Measurements from ENCODE around the gene NAP1L5.

GRCh38 chr4:88705805-88706492 lies 8.3 kb upstream of the NAP1L5 start:
- TF ChIP-seq CTCF (IDR thresholded peaks at IDR 0.05): no peak
- TF ChIP-seq POLR2A (IDR thresholded peaks at IDR 0.05): no peak
